GM12864 (cell line): ENCODE measurements around the gene TRIM54.

Source experiments
- DNase-seq: peaks from one replicate; pipeline ENCODE4 v3.0.0-alpha.2; 2011; ENCODE audit warnings: low read depth
- H3K4me3 ChIP-seq: 2 replicates; pipeline ENCODE4 v1.5.1; 2011; ENCODE audit warnings: mild to moderate bottlenecking, low read depth, low read length, control low read depth
- TF ChIP-seq, protein P1 (sequence below): IDR thresholded peaks from 2 replicates; pipeline ENCODE4 v1.5.1; 2011; ENCODE audit warnings: low read depth, mild to moderate bottlenecking, moderate library complexity, low read length, control low read depth, inconsistent platforms; ENCODE audit errors: missing control alignments

Gene TRIM54, protein sequence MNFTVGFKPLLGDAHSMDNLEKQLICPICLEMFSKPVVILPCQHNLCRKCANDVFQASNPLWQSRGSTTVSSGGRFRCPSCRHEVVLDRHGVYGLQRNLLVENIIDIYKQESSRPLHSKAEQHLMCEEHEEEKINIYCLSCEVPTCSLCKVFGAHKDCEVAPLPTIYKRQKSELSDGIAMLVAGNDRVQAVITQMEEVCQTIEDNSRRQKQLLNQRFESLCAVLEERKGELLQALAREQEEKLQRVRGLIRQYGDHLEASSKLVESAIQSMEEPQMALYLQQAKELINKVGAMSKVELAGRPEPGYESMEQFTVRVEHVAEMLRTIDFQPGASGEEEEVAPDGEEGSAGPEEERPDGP

DNA sequence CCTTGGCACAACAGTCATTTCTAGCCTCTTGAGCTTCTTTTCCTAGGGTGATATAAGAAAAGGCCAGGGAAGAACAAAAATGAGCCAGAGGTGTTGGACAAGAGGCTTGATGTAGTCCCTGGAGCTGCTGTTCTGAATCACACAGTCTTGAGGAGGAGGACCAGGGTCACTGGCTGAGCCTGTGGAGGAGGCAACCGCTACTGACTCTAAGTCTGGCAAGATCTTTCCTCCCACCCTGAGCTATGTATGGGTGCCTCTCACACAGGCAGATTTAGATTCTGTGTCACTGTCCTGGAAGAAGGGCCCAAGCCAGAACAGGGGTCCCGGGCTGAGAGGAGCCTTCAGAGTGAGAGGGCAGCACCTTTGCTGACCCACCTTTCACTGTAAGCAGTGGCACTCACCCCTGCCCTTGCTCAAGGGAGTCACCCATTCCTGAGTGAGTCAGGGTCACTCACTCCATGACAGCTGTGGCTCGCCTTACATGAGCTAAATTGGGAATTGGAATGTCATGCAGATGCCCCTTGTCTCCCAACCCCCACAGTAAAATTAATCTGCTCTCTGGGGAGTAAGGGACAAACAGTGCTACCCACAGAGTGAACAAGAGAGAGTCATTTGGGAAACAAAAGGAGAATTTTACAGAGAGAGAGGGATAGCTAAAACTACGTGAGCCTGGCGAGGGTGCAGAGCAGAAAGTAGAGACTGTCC is at the start of gene TRIM54:
Gene TRIM54, plus strand, starts transcription at position 575 of the 705 bp plus-strand sequence. CDS start 303 bp downstream, outside the sequence.
- TF ChIP-seq, protein P1, sequence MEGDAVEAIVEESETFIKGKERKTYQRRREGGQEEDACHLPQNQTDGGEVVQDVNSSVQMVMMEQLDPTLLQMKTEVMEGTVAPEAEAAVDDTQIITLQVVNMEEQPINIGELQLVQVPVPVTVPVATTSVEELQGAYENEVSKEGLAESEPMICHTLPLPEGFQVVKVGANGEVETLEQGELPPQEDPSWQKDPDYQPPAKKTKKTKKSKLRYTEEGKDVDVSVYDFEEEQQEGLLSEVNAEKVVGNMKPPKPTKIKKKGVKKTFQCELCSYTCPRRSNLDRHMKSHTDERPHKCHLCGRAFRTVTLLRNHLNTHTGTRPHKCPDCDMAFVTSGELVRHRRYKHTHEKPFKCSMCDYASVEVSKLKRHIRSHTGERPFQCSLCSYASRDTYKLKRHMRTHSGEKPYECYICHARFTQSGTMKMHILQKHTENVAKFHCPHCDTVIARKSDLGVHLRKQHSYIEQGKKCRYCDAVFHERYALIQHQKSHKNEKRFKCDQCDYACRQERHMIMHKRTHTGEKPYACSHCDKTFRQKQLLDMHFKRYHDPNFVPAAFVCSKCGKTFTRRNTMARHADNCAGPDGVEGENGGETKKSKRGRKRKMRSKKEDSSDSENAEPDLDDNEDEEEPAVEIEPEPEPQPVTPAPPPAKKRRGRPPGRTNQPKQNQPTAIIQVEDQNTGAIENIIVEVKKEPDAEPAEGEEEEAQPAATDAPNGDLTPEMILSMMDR = no peak
- no peak within 1 kb of the TSS for H3K4me3 ChIP-seq
- DNase-seq = no peak

DNA sequence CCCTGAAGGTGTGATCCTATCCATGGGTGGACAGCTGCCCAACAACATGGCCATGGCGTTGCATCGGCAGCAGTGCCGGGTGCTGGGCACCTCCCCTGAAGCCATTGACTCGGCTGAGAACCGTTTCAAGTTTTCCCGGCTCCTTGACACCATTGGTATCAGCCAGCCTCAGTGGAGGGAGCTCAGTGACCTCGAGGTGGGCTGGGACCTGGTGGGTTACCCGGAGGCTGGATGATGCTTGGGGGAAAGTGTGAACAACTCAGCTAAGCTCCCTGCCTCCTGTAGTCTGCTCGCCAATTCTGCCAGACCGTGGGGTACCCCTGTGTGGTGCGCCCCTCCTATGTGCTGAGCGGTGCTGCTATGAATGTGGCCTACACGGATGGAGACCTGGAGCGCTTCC is 48.9 kb upstream of the TRIM54 start:
- TF ChIP-seq, protein P1 = no peak
- DNase-seq = no peak
- H3K4me3 ChIP-seq = no peak overlapping the region

DNA sequence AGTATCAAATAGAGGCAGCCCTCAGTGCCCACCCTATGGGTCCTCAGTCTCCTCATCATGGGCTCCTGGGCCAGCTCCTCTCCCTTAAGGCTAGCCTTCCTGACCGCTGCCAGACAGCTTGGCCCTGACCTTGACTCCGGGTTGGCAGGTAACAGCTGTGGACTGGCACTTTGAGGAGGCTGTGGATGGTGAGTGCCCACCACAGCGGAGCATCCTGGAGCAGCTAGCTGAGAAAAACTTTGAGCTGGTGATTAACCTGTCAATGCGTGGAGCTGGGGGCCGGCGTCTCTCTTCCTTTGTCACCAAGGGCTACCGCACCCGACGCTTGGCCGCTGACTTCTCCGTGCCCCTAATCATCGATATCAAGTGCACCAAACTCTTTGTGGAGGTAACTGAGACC is 46.1 kb upstream of the TRIM54 start:
- no peak overlapping the region for H3K4me3 ChIP-seq
- no peak for DNase-seq
- TF ChIP-seq, protein P1 = no peak

DNA sequence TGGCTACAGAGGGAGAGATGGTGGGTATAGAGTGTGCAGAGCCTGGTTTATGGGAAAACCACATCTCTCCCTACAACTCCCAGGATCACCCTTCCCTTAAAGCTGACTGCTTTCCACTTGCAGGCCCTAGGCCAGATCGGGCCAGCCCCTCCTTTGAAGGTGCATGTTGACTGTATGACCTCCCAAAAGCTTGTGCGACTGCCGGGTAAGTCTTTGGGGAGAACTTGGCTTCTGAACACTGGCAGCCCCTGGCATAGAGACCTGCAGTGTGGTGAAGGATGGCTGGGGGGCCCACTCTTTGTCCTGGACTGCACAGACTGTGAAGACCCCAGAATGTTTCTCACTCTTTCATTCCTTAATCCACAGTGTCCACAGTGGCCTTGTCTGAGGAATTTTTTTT is 45.6 kb upstream of the TRIM54 start:
- no peak for DNase-seq
- TF ChIP-seq, protein P1 = no peak
- H3K4me3 ChIP-seq = no peak overlapping the region

DNA sequence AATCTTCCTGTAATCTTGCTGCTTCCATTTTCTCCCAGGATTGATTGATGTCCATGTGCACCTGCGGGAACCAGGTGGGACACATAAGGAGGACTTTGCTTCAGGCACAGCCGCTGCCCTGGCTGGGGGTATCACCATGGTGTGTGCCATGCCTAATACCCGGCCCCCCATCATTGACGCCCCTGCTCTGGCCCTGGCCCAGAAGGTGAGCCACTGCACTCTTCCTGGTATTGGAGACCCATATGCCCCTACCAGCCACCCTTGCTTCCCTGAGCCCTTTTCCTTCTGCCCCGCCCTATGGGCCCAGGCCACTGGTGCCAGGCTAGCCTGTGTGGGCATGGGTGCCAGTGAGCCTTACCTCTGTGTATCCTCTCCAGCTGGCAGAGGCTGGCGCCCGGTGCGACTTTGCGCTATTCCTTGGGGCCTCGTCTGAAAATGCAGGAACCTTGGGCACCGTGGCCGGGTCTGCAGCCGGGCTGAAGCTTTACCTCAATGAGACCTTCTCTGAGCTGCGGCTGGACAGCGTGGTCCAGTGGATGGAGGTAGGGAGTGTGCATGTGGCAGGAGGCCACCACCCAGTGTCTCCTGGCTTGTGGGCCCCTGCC is 44.8 kb upstream of the TRIM54 start:
- no peak overlapping the region for H3K4me3 ChIP-seq
- DNase-seq = no peak
- TF ChIP-seq, protein P1 = no peak

DNA sequence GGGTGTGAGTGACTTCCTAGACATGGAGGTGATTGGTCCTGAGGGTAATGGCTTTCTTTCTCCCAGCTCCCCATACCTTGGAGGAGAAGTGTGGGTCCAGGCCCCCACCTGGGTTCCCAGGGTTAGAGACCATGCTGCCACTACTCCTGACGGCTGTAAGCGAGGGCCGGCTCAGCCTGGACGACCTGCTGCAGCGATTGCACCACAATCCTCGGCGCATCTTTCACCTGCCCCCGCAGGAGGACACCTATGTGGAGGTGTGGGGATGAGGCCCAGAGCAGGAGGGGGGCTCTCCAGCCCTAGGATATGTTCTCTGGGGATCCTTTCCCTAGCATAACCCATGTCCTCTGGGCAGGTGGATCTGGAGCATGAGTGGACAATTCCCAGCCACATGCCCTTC is 43.3 kb upstream of the TRIM54 start:
- TF ChIP-seq, protein P1 = no peak
- DNase-seq = no peak
- H3K4me3 ChIP-seq = no peak overlapping the region

DNA sequence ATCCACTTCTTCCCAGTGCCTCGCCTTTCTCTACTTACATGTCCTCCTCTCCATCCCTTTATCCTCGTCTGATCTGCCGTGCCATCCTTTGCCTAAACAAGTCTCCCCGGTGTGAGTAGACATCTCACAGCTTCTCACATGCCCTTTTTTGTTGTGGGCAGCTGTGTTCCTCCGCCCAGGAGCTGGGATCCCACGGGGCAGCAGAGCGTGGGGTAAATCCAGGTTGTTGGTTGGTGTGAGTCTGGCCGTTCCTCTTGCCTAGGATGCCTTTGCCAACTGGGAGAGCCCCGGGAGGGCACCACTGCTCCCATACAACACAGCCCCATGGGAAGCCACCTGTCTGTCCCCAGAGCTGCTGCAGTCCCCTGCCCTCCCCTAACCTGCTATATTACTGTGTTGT is 41.8 kb upstream of the TRIM54 start:
- TF ChIP-seq, protein P1 = no peak
- H3K4me3 ChIP-seq = no peak overlapping the region
- DNase-seq = no peak
